CD14-positive monocyte (primary cell): ENCODE data around the gene PTPRE. TPM values are rescaled to one million over a fixed set of nuclear protein-coding genes. Genes with fewer than 3 reads are reported as not detected.
A peak's percentile ranks its signal among the peaks of the same experiment; 100 is the strongest.

Experiments
- DNase-seq, 3 donors: peaks; one replicate each; pipeline ENCODE4 v3.0.0-alpha.2; 2011 to 2022
- H2AFZ ChIP-seq: 2 replicates; pipeline ENCODE4 v1.6.0; 2012; ENCODE audit warnings: mild to moderate bottlenecking, low read depth, low read length, inconsistent platforms; ENCODE audit not compliant: insufficient read depth, poor library complexity, severe bottlenecking
- H3K27ac ChIP-seq, 2 donors: 1 replicate in 1 of 2; 2 replicates in 1 of 2; pipeline ENCODE4 v1.5.1; 2012 to 2013; ENCODE audit warnings: low read length in 2 of 2, control low read depth in 1 of 2, inconsistent platforms in 1 of 2, low read depth in 1 of 2, mild to moderate bottlenecking in 1 of 2
- H3K27me3 ChIP-seq, 2 donors: one replicate each; pipeline versions ENCODE4 v1.6.0 to v1.6.1; 2011 to 2013; ENCODE audit warnings: low read length in 2 of 2; ENCODE audit not compliant: control insufficient read depth in 2 of 2, insufficient read depth in 2 of 2
- H3K36me3 ChIP-seq, 2 donors: replicated peaks in 1 of 2; 1 replicate in 1 of 2; 2 replicates in 1 of 2; pipeline versions ENCODE4 v1.5.1 to v1.6.1; 2012 to 2013; ENCODE audit warnings: low read length in 2 of 2, control low read depth in 1 of 2, inconsistent platforms in 1 of 2, mild to moderate bottlenecking in 1 of 2; ENCODE audit not compliant: insufficient read depth in 2 of 2, control insufficient read depth in 1 of 2
- H3K4me1 ChIP-seq, 2 donors: 1 replicate in 1 of 2; 2 replicates in 1 of 2; pipeline versions ENCODE4 v1.5.1 to v1.6.1; 2012 to 2013; ENCODE audit warnings: low read length in 2 of 2, control low read depth in 1 of 2, inconsistent platforms in 1 of 2, mild to moderate bottlenecking in 1 of 2, moderate library complexity in 1 of 2; ENCODE audit not compliant: insufficient read depth in 2 of 2, control insufficient read depth in 1 of 2
- H3K4me2 ChIP-seq: replicated peaks from 2 replicates; pipeline ENCODE3; 2012; ENCODE audit warnings: low read length, moderate library complexity, mild to moderate bottlenecking; ENCODE audit not compliant: poor library complexity, severe bottlenecking; ENCODE audit errors: extremely low read depth
- H3K4me3 ChIP-seq, 3 experiments: fragments of 200-600 bp in 1 of 3; sonication (generic) in 1 of 3; replicated peaks in 1 of 3; 1 replicate in 2 of 3; 2 replicates in 1 of 3; pipeline ENCODE4 v1.5.1; 2011 to 2013; ENCODE audit warnings: low read length in 3 of 3, mild to moderate bottlenecking in 3 of 3, control low read depth in 2 of 3, low read depth in 2 of 3, inconsistent platforms in 1 of 3, moderate library complexity in 1 of 3
- H3K79me2 ChIP-seq: 2 replicates; pipeline ENCODE4 v1.6.0; 2012; ENCODE audit warnings: mild to moderate bottlenecking, control low read depth, inconsistent platforms, low read length, moderate library complexity; ENCODE audit not compliant: insufficient read depth
- H3K9ac ChIP-seq: 2 replicates; pipeline ENCODE4 v1.6.0; 2017; ENCODE audit warnings: low read length, mild to moderate bottlenecking; ENCODE audit not compliant: insufficient read depth, poor library complexity, severe bottlenecking
- H3K9me3 ChIP-seq, 2 donors: replicated peaks in 1 of 2; 1 replicate in 1 of 2; 2 replicates in 1 of 2; pipeline versions ENCODE4 v1.5.1 to v1.6.1; 2012 to 2013; ENCODE audit warnings: low read length in 2 of 2, control low read depth in 1 of 2; ENCODE audit not compliant: control insufficient read depth in 1 of 2, insufficient read depth in 1 of 2
- H4K20me1 ChIP-seq: 2 replicates; pipeline ENCODE4 v1.6.0; 2012; ENCODE audit warnings: mild to moderate bottlenecking, low read length, control low read depth, moderate library complexity; ENCODE audit not compliant: insufficient read depth
- H3K27ac Mint-ChIP-seq, 7 donors: one replicate each; pipeline ENCODE4 v1.8.0; 2020; ENCODE audit warnings: mild to moderate bottlenecking in 7 of 7, mixed read lengths in 7 of 7, moderate library complexity in 6 of 7, inconsistent platforms in 2 of 7
- H3K27me3 Mint-ChIP-seq, 3 donors: one replicate each; pipeline ENCODE4 v1.8.0; 2021 to 2022; ENCODE audit warnings: low read depth in 3 of 3, mild to moderate bottlenecking in 3 of 3, mixed read lengths in 3 of 3, moderate library complexity in 3 of 3, inconsistent platforms in 1 of 3
- H3K36me3 Mint-ChIP-seq, 2 donors: one replicate each; pipeline ENCODE4 v1.8.0; 2020; ENCODE audit warnings: mixed read lengths in 2 of 2, inconsistent platforms in 1 of 2, mild to moderate bottlenecking in 1 of 2
- H3K4me1 Mint-ChIP-seq: one replicate; pipeline ENCODE4 v1.8.0; 2020; ENCODE audit warnings: mild to moderate bottlenecking, mixed read lengths
- H3K4me3 Mint-ChIP-seq, 2 donors: one replicate each; pipeline ENCODE4 v1.8.0; 2020; ENCODE audit warnings: mild to moderate bottlenecking in 2 of 2, mixed read lengths in 2 of 2, moderate library complexity in 1 of 2
- H3K9me3 Mint-ChIP-seq, 7 donors: one replicate each; pipeline ENCODE4 v1.8.0; 2020 to 2022; ENCODE audit warnings: mixed read lengths in 7 of 7, mild to moderate bottlenecking in 6 of 7, moderate library complexity in 6 of 7, inconsistent platforms in 2 of 7
- WGBS: methylation state at CpG from one replicate; pipeline ENCODE4 v1.1.5; 2013; ENCODE audit warnings: missing lambda C conversion rate; ENCODE audit not compliant: insufficient coverage; 5-methylcytosine and 5-hydroxymethylcytosine counted together
- intact Hi-C, 2 donors: fragments of 100-400 bp; cut with micrococcal nuclease; formaldehyde crosslinking; loops; one replicate each; pipeline versions ENCODE4 v1.15.0 to v1.15.1; 2023
- polyA plus RNA-seq, 3 donors: library from polyadenylated mRNA; depleted of rRNA in 1 of 3; unstranded in 2 of 3; stranded (reverse) in 1 of 3; fragments of 300-500 nt in 2 of 3; fragments of >200 nt in 1 of 3; fragmentation: Illumina TruSeq in 2 of 3; gene quantifications; 1 replicate in 2 of 3; 2 replicates in 1 of 3; pipeline ENCODE4 v1.2.3, GENCODE V29; 2012 to 2021
- TF ChIP-seq, protein P1 (sequence below): fragments of 200-600 bp; IDR thresholded peaks from one replicate; pipeline ENCODE4 v1.8.0; 2022; ENCODE audit warnings: antibody characterized with exemption, mild to moderate bottlenecking

The PTPRE gene
- polyA plus RNA-seq, 3 donors: 95.2 to 271 (median 125) TPM

DNA sequence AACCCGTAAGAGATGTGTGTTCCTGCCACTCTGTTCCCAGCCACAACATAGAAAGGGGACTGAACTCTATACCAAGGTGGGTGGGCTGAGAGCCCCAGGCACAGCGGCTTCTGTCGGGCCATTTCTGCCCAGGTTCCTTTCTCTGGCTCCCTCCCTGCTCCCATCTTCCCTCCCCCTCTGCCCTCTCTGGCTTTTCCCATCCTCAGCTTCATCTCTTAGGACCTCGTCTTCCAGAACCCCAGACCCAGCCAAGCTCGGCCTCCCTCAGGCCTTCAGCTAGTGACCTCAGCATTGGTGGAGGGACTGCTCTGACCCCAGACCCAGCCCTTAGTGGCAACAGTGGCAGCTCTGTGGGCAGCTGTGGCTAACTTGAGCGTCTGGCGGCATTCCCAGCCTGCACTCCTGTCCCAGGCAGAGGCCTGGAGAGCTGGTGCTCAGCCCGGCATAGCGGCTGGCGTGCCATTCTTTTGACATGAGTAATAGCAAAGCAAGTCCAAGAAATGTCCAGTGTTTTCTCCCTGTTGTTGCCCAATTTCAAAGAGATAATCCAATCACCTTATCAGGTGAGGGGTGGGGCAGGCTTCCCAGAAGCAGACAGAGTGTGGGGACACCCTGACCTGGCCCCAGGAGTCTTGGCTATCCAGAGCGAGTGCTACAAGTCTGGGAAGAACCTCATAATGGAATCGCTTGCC, 15.9 kb downstream of the PTPRE start:
- Histone ChIP-seq H3K27me3 (no peaks in the 10 kb centered on the region), H3K27ac (peak overlapping the region; percentile 76 to 91), H3K4me1 (peaks cover 98 to 100% of the 10 kb centered on the region in 2 donors), H4K20me1 (peaks cover 6% of the 10 kb centered on the region), H3K9me3 (no peaks in the 10 kb centered on the region), H2AFZ (no peak overlapping the region), H3K4me2 (peak overlapping the region; percentile 28), H3K36me3 (no peaks in the 10 kb centered on the region), H3K9ac (peak overlapping the region; percentile 41), H3K79me2 (peaks cover 90% of the 10 kb centered on the region), H3K4me3 (peak overlapping the region in 1 of 3 experiments; percentile 67)
- peaks cover 99% of the 10 kb centered on the region for H3K4me1 Mint-ChIP-seq
- H3K4me3 Mint-ChIP-seq: no peak overlapping the region
- H3K9me3 Mint-ChIP-seq: peaks cover 0 to 2% (median 0%) of the 10 kb centered on the region in 7 donors
- TF ChIP-seq, protein P1, sequence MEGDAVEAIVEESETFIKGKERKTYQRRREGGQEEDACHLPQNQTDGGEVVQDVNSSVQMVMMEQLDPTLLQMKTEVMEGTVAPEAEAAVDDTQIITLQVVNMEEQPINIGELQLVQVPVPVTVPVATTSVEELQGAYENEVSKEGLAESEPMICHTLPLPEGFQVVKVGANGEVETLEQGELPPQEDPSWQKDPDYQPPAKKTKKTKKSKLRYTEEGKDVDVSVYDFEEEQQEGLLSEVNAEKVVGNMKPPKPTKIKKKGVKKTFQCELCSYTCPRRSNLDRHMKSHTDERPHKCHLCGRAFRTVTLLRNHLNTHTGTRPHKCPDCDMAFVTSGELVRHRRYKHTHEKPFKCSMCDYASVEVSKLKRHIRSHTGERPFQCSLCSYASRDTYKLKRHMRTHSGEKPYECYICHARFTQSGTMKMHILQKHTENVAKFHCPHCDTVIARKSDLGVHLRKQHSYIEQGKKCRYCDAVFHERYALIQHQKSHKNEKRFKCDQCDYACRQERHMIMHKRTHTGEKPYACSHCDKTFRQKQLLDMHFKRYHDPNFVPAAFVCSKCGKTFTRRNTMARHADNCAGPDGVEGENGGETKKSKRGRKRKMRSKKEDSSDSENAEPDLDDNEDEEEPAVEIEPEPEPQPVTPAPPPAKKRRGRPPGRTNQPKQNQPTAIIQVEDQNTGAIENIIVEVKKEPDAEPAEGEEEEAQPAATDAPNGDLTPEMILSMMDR: no peak
- peak overlapping the region; percentile 87 to 96 (median 95) for H3K27ac Mint-ChIP-seq
- no peak for DNase-seq
- WGBS: 97% methylated on average over 6 of the region's 12 CpGs
- intact Hi-C loops: loop anchor here in 1 of 2 donors (5.0 kb wide), 1 partner anchor 69 kb away; no protein-coding TSS in a partner anchor
- no peaks in the 10 kb centered on the region for H3K27me3 Mint-ChIP-seq
- peaks cover 5 to 14% of the 10 kb centered on the region in 2 donors for H3K36me3 Mint-ChIP-seq

DNA sequence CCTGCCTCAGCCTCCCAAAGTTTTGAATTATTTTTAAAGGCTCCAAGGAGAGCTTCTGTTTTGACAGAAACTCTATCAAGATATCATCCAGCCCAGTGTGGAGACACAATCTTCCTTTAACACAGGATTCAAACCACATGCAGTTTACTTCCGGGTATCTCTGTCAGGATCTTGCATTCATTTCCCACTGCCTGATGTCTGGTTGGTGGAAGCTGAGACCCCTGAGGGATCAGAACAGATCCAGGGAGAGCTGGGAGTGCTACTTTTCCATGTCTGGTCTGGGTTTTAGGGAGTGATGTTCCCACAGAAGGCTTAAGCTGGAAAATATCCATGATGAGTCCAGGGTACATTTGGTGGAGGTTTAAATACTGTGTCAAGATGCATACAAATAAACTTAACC, 16.7 kb downstream of the PTPRE start:
- Histone ChIP-seq H3K4me1 (peaks cover 98 to 100% of the 10 kb centered on the region in 2 donors), H3K36me3 (no peaks in the 10 kb centered on the region), H3K9ac (no peak overlapping the region), H3K27ac (peak overlapping the region; percentile 76 to 91), H3K27me3 (no peaks in the 10 kb centered on the region), H4K20me1 (peaks cover 6% of the 10 kb centered on the region), H2AFZ (no peak overlapping the region), H3K9me3 (no peaks in the 10 kb centered on the region), H3K4me2 (no peak overlapping the region), H3K4me3 (no peak overlapping the region), H3K79me2 (peaks cover 96% of the 10 kb centered on the region)
- peaks cover 5 to 14% of the 10 kb centered on the region in 2 donors for H3K36me3 Mint-ChIP-seq
- WGBS: 40% methylated on average over 1 of the region's 1 CpG
- no peak for DNase-seq
- no peak overlapping the region for H3K4me3 Mint-ChIP-seq
- H3K4me1 Mint-ChIP-seq: peaks cover 99% of the 10 kb centered on the region
- H3K9me3 Mint-ChIP-seq: peaks cover 0 to 2% (median 0%) of the 10 kb centered on the region in 7 donors
- H3K27ac Mint-ChIP-seq: peak overlapping the region; percentile 86 to 96 (median 94)
- intact Hi-C loops: loop anchor here in 1 of 2 donors (5.0 kb wide), 1 partner anchor 69 kb away; no protein-coding TSS in a partner anchor
- no peaks in the 10 kb centered on the region for H3K27me3 Mint-ChIP-seq
- TF ChIP-seq, protein P1: no peak
